ENCODE measurements around the gene ARMC6.

GRCh38 chr19:19040417-19040816 lies 7.0 kb downstream of the ARMC6 start:
- TF ChIP-seq CTCF (IDR thresholded peaks at IDR 0.05; ENCODE audit: borderline replicate concordance, extremely low read depth, low read length, poor library complexity, severe bottlenecking) (no peak), EZH2 (IDR thresholded peaks at IDR 0.05; ENCODE audit: borderline replicate concordance, low read depth, low read length, severe bottlenecking) (no peak)

Measured in DND-41 (cell line).